Peyer's patch (tissue), 4 donors: ENCODE results near the gene STUB1. TPM values are rescaled to one million over a fixed set of nuclear protein-coding genes. Genes with fewer than 3 reads are reported as not detected.

Experiments used
- DNase-seq, 3 donors: peaks; one replicate each; pipeline ENCODE4 v3.0.0-alpha.2; 2017 to 2019
- H3K27ac ChIP-seq, 4 donors: fragments of 200-600 bp; sonication (generic); one replicate each; pipeline ENCODE4 v1.5.1; 2016 to 2019
- H3K27me3 ChIP-seq, 2 donors: fragments of 200-600 bp; sonication (generic); one replicate each; pipeline ENCODE4 v1.5.1; 2019
- H3K36me3 ChIP-seq, 3 donors: fragments of 200-600 bp; sonication (generic); one replicate each; pipeline ENCODE4 v1.5.1; 2016 to 2019
- H3K4me1 ChIP-seq, 4 donors: fragments of 200-600 bp; sonication (generic); one replicate each; pipeline ENCODE4 v1.5.1; 2016 to 2019
- H3K4me3 ChIP-seq, 4 donors: fragments of 200-600 bp; sonication (generic); 1 replicate in 3 of 4; 2 replicates in 1 of 4; pipeline ENCODE4 v1.5.1; 2016 to 2019; ENCODE audit warnings: mild to moderate bottlenecking in 1 of 4
- H3K9me3 ChIP-seq, 4 donors: fragments of 200-600 bp; sonication (generic); one replicate each; pipeline ENCODE4 v1.5.1; 2016 to 2019; ENCODE audit warnings: mild to moderate bottlenecking in 1 of 4
- POLR2A ChIP-seq, 2 donors: fragments of 450-650 bp; IDR thresholded peaks; one replicate each; pipeline ENCODE4 v1.5.1; 2017; ENCODE audit warnings: antibody characterized with exemption in 2 of 2, mild to moderate bottlenecking in 2 of 2, moderate library complexity in 2 of 2
- total RNA-seq, 4 donors: library from RNA; depleted of rRNA; stranded (reverse); fragments of >200 nt; gene quantifications; one replicate each; pipeline ENCODE4 v1.1.0, GENCODE V29; 2016
- TF ChIP-seq, protein P1 (sequence below), 6 experiments: fragments of 450-650 bp in 4 of 6; fragments of 200-600 bp in 2 of 6; sonication (generic) in 1 of 6; IDR thresholded peaks; one replicate each; pipeline ENCODE4 v1.5.1; 2017 to 2019; ENCODE audit warnings: antibody characterized with exemption in 6 of 6, mild to moderate bottlenecking in 3 of 6, moderate library complexity in 1 of 6

Gene STUB1
- total RNA-seq, 4 donors from 2014 or later: 96.0 to 291 (median 107) TPM

- no peak overlapping the region for H3K27ac ChIP-seq
- peaks cover 0 to 9% of the 10 kb centered on the region in 2 donors for H3K27me3 ChIP-seq
- no peaks in the 10 kb centered on the region for H3K9me3 ChIP-seq
- peaks cover 4 to 32% (median 13%) of the 10 kb centered on the region in 4 donors for H3K4me1 ChIP-seq
- no peak for TF ChIP-seq POLR2A (IDR thresholded peaks at IDR 0.05)
- TF ChIP-seq, protein P1, sequence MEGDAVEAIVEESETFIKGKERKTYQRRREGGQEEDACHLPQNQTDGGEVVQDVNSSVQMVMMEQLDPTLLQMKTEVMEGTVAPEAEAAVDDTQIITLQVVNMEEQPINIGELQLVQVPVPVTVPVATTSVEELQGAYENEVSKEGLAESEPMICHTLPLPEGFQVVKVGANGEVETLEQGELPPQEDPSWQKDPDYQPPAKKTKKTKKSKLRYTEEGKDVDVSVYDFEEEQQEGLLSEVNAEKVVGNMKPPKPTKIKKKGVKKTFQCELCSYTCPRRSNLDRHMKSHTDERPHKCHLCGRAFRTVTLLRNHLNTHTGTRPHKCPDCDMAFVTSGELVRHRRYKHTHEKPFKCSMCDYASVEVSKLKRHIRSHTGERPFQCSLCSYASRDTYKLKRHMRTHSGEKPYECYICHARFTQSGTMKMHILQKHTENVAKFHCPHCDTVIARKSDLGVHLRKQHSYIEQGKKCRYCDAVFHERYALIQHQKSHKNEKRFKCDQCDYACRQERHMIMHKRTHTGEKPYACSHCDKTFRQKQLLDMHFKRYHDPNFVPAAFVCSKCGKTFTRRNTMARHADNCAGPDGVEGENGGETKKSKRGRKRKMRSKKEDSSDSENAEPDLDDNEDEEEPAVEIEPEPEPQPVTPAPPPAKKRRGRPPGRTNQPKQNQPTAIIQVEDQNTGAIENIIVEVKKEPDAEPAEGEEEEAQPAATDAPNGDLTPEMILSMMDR (IDR thresholded peaks at IDR 0.05): no peak
- no peak overlapping the region for H3K4me3 ChIP-seq
- no peak for DNase-seq
- H3K36me3 ChIP-seq: no peaks in the 10 kb centered on the region
Measured at GRCh38 chr16:714079-714478, 33.9 kb downstream of the STUB1 start.

DNA sequence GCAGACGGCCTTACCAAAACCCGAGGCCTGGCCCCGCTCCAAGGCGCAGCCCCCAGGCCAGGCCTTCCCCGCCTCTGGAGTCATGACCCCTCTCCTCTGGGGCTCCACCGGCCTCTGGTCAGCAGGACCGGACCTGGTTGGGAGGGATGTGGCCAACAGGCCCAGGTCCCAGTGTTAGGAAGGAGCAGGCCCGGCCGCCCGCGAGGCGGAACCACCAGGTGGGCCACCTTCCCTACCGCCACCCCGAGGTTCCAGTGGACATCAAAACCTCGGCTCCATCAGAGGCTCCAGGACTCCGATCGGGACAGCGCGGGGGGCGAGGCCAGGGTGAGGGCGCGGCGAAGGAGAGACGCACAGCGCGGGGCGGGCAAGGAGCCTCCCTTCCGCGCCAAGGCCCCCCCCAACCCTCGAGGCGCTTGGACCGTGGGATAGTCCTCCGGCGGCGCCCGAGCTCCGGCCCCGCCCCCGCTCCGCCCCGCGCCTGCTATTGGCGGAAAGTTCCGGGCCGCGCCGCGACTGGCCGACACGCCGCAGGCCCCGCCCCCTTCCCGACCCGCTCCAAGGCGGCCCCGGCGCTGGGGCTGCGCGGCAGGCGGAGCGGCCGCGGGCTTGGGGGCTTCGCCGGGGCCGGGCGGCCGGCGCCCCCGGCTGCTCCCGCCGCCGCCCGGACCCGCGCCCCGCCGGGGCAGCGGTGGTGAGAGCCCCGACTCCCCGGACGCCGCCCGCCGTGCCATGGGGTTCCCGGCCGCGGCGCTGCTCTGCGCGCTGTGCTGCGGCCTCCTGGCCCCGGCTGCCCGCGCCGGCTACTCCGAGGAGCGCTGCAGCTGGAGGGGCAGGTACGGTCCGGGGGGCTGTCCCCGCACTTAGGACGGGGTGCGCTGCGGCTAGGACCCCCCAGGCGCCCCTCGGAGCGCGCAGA is 34.6 kb downstream of the STUB1 start, which contains the start of gene METRN:
Gene METRN (plus strand): TSS at position 561 of the 919 bp plus-strand sequence. CDS start 172 bp downstream, at position 733.
- Histone ChIP-seq H3K4me3 (peak within 1 kb of the TSS; percentile 53 to 82 (median 77)), H3K27me3 (peaks cover 0 to 9% of the 10 kb centered on the region in 2 donors), H3K4me1 (peaks cover 4 to 38% (median 15%) of the 10 kb centered on the region in 4 donors), H3K9me3 (no peaks in the 10 kb centered on the region), H3K36me3 (no peaks in the 10 kb centered on the region), H3K27ac (peak within 1 kb of the TSS in 1 of 4 donors; percentile 58)
- TF ChIP-seq, protein P1 (IDR thresholded peaks at IDR 0.05): no peak
- TF ChIP-seq POLR2A (IDR thresholded peaks at IDR 0.05): no peak
- peak; percentile 94 to 96 (median 95) for DNase-seq

- H3K4me1 ChIP-seq: peaks cover 4 to 45% (median 22%) of the 10 kb centered on the region in 4 donors
- DNase-seq: peak in 1 of 3 donors; percentile 55
- H3K9me3 ChIP-seq: no peaks in the 10 kb centered on the region
- peaks cover 0 to 8% of the 10 kb centered on the region in 2 donors for H3K27me3 ChIP-seq
- TF ChIP-seq, protein P1 (IDR thresholded peaks at IDR 0.05): peak in 3 of 6 experiments; percentile 2 to 15 (median 6)
- TF ChIP-seq POLR2A (IDR thresholded peaks at IDR 0.05): no peak
- H3K36me3 ChIP-seq: no peaks in the 10 kb centered on the region
- peak overlapping the region; percentile 53 to 82 (median 77) for H3K4me3 ChIP-seq
- H3K27ac ChIP-seq: peak overlapping the region in 1 of 4 donors; percentile 58
Measured at GRCh38 chr16:715477-716199, 35.4 kb downstream of the STUB1 start.

DNA sequence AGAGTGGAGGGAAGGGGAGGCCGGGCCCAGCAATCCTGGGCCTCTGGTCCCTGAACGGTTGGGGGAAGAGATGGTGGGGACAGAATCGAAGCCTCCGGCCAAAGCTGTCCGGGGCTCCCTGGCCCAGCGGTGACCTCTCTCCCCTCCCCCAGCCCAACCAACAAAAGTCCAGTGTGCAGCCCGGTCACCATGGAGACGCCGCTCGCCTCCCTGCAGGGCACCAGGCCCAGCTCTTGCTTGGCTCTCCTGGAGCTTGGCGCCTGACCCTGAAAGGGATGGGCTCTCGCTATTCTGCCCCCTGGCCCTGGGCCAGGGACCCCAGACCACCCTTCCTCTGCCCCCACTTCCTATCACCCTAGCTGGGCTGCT is 36.0 kb downstream of the STUB1 start:
- no peak for TF ChIP-seq POLR2A (IDR thresholded peaks at IDR 0.05)
- TF ChIP-seq, protein P1 (IDR thresholded peaks at IDR 0.05): no peak
- DNase-seq: no peak
- Histone ChIP-seq H3K27ac (peak overlapping the region in 1 of 4 donors; percentile 58), H3K36me3 (no peaks in the 10 kb centered on the region), H3K9me3 (no peaks in the 10 kb centered on the region), H3K4me3 (peak overlapping the region in 3 of 4 donors; percentile 74 to 82 (median 80)), H3K27me3 (peaks cover 0 to 3% of the 10 kb centered on the region in 2 donors), H3K4me1 (peaks cover 4 to 45% (median 24%) of the 10 kb centered on the region in 4 donors)

DNA sequence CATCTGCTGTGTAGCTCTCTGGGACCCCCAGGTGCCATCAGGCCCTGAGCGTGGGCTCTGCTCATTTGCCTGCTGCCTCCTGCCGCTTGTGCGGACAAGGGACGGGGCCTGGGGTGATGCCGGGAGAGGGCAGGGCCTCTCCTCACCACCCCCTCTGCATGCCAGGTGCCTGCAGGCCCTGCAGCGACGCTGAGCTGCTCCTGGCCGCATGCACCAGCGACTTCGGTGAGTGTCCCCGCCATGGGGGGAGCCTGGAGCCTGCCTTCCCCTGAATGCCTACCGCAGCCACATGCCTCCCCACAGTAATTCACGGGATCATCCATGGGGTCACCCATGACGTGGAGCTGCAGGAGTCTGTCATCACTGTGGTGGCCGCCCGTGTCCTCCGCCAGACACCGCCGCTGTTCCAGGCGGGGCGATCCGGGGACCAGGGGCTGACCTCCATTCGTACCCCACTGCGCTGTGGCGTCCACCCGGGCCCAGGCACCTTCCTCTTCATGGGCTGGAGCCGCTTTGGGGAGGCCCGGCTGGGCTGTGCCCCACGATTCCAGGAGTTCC is 36.6 kb downstream of the STUB1 start:
- H3K27ac ChIP-seq: no peak overlapping the region
- TF ChIP-seq POLR2A (IDR thresholded peaks at IDR 0.05): no peak
- TF ChIP-seq, protein P1 (IDR thresholded peaks at IDR 0.05): no peak
- no peak overlapping the region for H3K4me3 ChIP-seq

More for the DNA sequence above, 36.6 kb downstream of the STUB1 start:
- H3K27me3 ChIP-seq: no peaks in the 10 kb centered on the region
- no peaks in the 10 kb centered on the region for H3K9me3 ChIP-seq
- H3K4me1 ChIP-seq: peaks cover 4 to 47% (median 30%) of the 10 kb centered on the region in 4 donors
- no peak for DNase-seq
- no peaks in the 10 kb centered on the region for H3K36me3 ChIP-seq
